ENCODE data around the gene PMM1. TPM values are rescaled to one million over a fixed set of nuclear protein-coding genes. Genes with fewer than 3 reads are reported as not detected.

The PMM1 gene
- total RNA-seq, 1 donor from 2014 or later = 47.1 TPM

DNA sequence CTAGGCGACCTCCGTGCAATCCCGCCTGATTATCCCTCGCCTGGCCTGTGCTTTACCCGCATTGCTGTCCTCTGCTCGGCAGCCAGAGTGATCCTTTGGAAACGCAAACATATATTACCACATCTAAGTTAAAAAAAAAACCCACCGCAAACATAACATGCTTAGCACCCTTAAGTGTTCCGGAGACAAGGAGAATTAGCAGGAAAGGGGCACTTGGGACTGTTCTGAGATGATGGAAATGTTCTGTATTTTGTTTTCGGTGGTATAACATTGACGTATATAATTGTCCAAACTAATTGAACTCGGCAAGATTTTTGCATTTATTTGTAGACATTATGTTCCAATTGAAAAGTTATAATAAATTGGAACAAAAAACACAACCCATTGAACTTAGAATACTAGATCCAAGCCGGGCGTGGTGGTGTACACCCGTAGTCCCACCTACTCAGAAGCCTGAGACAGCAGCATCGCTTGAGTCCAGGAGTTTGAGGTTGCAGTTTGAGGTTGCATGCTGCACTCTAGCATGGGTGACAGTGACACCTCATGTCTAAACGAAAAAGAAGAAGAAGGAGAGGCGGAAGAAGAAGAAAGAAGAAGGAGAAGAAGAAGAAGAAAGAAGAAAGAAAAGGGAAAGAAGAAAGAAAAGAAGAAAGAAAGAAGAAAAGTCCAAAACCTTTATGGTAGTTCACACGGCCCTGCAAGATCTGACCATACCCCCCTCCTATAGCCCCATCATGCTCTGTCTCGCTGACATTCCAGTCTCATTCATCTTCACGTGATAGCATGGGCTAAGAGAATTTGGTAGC lies 44.8 kb downstream of the PMM1 start:
- DNase-seq (ENCODE audit: low spot score) = no peak
- TF ChIP-seq, protein P1, sequence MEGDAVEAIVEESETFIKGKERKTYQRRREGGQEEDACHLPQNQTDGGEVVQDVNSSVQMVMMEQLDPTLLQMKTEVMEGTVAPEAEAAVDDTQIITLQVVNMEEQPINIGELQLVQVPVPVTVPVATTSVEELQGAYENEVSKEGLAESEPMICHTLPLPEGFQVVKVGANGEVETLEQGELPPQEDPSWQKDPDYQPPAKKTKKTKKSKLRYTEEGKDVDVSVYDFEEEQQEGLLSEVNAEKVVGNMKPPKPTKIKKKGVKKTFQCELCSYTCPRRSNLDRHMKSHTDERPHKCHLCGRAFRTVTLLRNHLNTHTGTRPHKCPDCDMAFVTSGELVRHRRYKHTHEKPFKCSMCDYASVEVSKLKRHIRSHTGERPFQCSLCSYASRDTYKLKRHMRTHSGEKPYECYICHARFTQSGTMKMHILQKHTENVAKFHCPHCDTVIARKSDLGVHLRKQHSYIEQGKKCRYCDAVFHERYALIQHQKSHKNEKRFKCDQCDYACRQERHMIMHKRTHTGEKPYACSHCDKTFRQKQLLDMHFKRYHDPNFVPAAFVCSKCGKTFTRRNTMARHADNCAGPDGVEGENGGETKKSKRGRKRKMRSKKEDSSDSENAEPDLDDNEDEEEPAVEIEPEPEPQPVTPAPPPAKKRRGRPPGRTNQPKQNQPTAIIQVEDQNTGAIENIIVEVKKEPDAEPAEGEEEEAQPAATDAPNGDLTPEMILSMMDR (IDR thresholded peaks at IDR 0.05) = no peak
- Mint-ChIP-seq H3K9me3 (ENCODE audit: low read depth) (no peaks in the 10 kb centered on the region), H3K36me3 (ENCODE audit: low read depth) (no peaks in the 10 kb centered on the region), H3K4me3 (ENCODE audit: unreplicated experiment) (peak overlapping the region; percentile 89), H3K27ac (ENCODE audit: unreplicated experiment) (peak overlapping the region; percentile 97), H3K4me1 (ENCODE audit: low read depth) (peaks cover 36% of the 10 kb centered on the region), H3K27me3 (ENCODE audit: low read depth) (no peaks in the 10 kb centered on the region)

DNA sequence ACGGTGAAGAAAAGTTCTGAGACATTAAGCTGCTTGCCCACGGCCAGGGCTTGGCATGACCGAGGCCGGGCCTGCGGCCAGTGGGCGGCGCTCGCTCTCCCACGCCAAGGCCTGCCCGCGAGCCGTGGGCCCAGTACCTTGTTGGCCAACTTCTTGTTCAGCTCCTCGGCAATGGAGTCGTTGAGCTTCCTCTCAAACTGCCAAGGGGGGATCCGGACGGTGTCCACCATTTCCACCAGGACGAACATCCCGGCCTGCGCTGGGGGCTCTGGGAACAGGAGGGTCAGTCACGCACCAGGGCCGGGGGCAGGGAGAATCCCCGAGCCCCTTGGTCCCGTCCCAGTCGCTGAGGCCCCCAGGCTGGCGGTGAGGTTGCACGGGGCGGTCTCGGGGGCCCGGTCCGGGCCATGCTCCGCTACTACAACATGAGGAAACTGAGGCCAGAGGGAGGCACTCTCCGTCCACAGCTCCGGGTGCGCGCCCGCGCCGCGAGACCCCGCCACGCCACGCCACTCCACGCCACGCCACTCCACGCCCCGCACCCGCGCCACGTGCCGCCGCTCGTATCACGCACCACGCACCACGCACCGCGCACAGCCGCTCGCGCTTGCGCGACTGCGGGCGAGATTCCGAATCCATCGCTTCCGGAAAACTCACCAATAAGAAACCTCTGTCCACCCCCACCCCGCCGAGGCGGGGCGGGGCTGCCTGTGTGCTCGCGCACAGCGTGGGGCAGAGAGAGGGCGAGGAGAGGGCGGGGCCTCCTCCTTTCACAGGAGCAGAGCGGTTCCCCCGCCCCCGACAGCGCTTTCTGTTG lies 45.6 kb downstream of the PMM1 start, which contains the start of gene POLR3H:
POLR3H (minus strand) TSS at position 617 of the 817 bp plus-strand sequence; CDS start at position 248, 369 bp downstream.
- TF ChIP-seq, protein P1 (IDR thresholded peaks at IDR 0.05) = peak; percentile 86
- Mint-ChIP-seq H3K27me3 (ENCODE audit: low read depth) (no peaks in the 10 kb centered on the region), H3K36me3 (ENCODE audit: low read depth) (peaks cover 4% of the 10 kb centered on the region), H3K4me1 (ENCODE audit: low read depth) (peaks cover 38% of the 10 kb centered on the region), H3K4me3 (ENCODE audit: unreplicated experiment) (peak within 1 kb of the TSS; percentile 89), H3K9me3 (ENCODE audit: low read depth) (no peaks in the 10 kb centered on the region), H3K27ac (ENCODE audit: unreplicated experiment) (peak within 1 kb of the TSS; percentile 97)
- DNase-seq (ENCODE audit: low spot score) = peak; percentile 99

DNA sequence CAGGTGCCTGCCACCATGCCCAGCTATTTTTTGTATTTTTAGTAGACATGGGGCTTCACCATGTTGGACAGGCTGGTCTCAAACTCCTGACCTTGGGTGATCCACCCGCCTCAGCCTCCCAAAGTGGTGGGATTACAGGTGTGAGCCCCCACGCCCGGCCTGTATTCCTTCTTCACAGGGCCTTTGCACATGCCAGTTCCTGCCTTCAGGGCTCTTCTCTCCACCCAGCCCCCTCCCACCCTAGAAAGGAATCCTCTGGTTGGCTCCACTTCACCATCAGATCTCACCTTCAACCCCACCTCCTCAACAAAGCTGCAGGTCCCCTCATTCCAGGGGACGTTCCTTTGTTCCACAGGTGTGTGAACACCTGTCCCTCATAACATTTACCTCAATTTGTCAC lies 47.4 kb downstream of the PMM1 start:
- no peak for DNase-seq (ENCODE audit: low spot score)
- no peaks in the 10 kb centered on the region for H3K27me3 Mint-ChIP-seq (ENCODE audit: low read depth)
- peaks cover 4% of the 10 kb centered on the region for H3K36me3 Mint-ChIP-seq (ENCODE audit: low read depth)
- peak overlapping the region; percentile 34 for H3K27ac Mint-ChIP-seq (ENCODE audit: unreplicated experiment)
- peaks cover 38% of the 10 kb centered on the region for H3K4me1 Mint-ChIP-seq (ENCODE audit: low read depth)
- TF ChIP-seq, protein P1 (IDR thresholded peaks at IDR 0.05) = no peak
- H3K9me3 Mint-ChIP-seq (ENCODE audit: low read depth) = no peaks in the 10 kb centered on the region
- peak overlapping the region; percentile 89 for H3K4me3 Mint-ChIP-seq (ENCODE audit: unreplicated experiment)

DNA sequence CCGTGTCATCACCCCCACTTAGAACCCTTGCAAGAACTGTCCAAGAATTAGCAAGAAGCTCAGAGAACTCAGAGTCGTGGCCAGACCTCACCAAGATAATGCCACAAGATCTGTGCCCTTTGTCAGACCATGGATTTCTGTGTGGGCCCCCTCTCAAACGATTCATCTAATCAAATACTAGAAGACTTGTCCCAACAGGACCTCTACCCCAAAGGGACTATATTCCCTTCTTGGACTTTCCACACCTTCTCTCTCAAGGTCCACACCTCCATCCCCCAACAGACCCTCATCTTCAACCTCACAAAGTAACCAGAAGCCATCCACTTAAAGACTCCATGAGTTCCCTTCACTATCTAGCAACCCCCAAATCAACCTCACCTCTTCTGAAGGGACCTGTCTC lies 48.2 kb downstream of the PMM1 start:
- TF ChIP-seq, protein P1 (IDR thresholded peaks at IDR 0.05) = no peak
- no peak for DNase-seq (ENCODE audit: low spot score)
- no peaks in the 10 kb centered on the region for H3K9me3 Mint-ChIP-seq (ENCODE audit: low read depth)
- H3K27ac Mint-ChIP-seq (ENCODE audit: unreplicated experiment) = peak overlapping the region; percentile 6
- no peaks in the 10 kb centered on the region for H3K27me3 Mint-ChIP-seq (ENCODE audit: low read depth)
- H3K4me3 Mint-ChIP-seq (ENCODE audit: unreplicated experiment) = peak overlapping the region; percentile 3
- H3K4me1 Mint-ChIP-seq (ENCODE audit: low read depth) = peaks cover 38% of the 10 kb centered on the region
- peaks cover 6% of the 10 kb centered on the region for H3K36me3 Mint-ChIP-seq (ENCODE audit: low read depth)

DNA sequence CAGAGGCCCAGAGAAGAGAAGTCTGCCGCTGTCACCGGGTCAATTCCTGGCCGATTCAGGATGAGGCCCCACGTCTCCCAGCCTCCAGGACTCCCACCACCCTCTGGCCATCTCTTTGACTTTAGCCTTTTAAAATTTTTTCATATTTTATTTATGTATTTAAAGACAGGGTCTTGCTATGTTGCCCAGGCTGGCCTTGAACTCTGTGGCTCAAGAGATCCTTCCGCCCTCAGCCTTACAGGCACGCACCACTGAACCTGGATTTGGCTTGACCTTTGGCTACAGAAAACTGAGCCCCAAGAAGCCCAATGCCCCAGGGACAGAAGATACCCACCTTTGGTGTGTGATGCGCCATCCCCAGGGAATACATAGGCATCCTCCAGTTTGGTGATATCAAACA lies 49.3 kb downstream of the PMM1 start:
- TF ChIP-seq, protein P1 (IDR thresholded peaks at IDR 0.05) = no peak
- no peak overlapping the region for H3K4me3 Mint-ChIP-seq (ENCODE audit: unreplicated experiment)
- H3K27me3 Mint-ChIP-seq (ENCODE audit: low read depth) = no peaks in the 10 kb centered on the region
- no peaks in the 10 kb centered on the region for H3K9me3 Mint-ChIP-seq (ENCODE audit: low read depth)
- no peak overlapping the region for H3K27ac Mint-ChIP-seq (ENCODE audit: unreplicated experiment)
- H3K36me3 Mint-ChIP-seq (ENCODE audit: low read depth) = peaks cover 6% of the 10 kb centered on the region
- H3K4me1 Mint-ChIP-seq (ENCODE audit: low read depth) = peaks cover 38% of the 10 kb centered on the region
- DNase-seq (ENCODE audit: low spot score) = no peak
